Measurements from ENCODE around the gene MAPKBP1. TPM values are rescaled to one million over a fixed set of nuclear protein-coding genes. Genes with fewer than 3 reads are reported as not detected.

Gene MAPKBP1
- total RNA-seq, 1 donor: 22.8 TPM

- Histone ChIP-seq H3K27me3 (ENCODE audit: insufficient read depth, low read length) (no peaks in the 10 kb centered on the region), H3K4me1 (ENCODE audit: insufficient read depth, low read length) (peaks cover 6% of the 10 kb centered on the region), H3K4me2 (ENCODE audit: insufficient read depth, low read length) (no peak overlapping the region), H2AFZ (ENCODE audit: low read length) (no peak overlapping the region), H3K79me2 (ENCODE audit: insufficient read depth, low read length) (peaks cover 18% of the 10 kb centered on the region), H3K4me3 (ENCODE audit: insufficient read depth, low read length) (no peak overlapping the region), H4K20me1 (ENCODE audit: insufficient read depth, low read length) (peaks cover 9% of the 10 kb centered on the region), H3K9me3 (ENCODE audit: low read depth, low read length) (no peaks in the 10 kb centered on the region), H3K36me3 (ENCODE audit: insufficient read depth, low read length) (peaks cover 38% of the 10 kb centered on the region), H3K27ac (ENCODE audit: low read depth, low read length) (no peak overlapping the region)
- TF ChIP-seq, protein P1, sequence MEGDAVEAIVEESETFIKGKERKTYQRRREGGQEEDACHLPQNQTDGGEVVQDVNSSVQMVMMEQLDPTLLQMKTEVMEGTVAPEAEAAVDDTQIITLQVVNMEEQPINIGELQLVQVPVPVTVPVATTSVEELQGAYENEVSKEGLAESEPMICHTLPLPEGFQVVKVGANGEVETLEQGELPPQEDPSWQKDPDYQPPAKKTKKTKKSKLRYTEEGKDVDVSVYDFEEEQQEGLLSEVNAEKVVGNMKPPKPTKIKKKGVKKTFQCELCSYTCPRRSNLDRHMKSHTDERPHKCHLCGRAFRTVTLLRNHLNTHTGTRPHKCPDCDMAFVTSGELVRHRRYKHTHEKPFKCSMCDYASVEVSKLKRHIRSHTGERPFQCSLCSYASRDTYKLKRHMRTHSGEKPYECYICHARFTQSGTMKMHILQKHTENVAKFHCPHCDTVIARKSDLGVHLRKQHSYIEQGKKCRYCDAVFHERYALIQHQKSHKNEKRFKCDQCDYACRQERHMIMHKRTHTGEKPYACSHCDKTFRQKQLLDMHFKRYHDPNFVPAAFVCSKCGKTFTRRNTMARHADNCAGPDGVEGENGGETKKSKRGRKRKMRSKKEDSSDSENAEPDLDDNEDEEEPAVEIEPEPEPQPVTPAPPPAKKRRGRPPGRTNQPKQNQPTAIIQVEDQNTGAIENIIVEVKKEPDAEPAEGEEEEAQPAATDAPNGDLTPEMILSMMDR (IDR thresholded peaks at IDR 0.05; ENCODE audit: extremely low read depth, low read depth, low read length): no peak
- peak; percentile 66 for DNase-seq (ENCODE audit: insufficient read length, low spot score, missing footprints)
Observed at GRCh38 chr15:41810651-41811431, 36.6 kb downstream of the MAPKBP1 start.

- H3K36me3 ChIP-seq (ENCODE audit: insufficient read depth, low read length): peaks cover 40% of the 10 kb centered on the region
- TF ChIP-seq, protein P1 (IDR thresholded peaks at IDR 0.05; ENCODE audit: extremely low read depth, low read depth, low read length): peak; percentile 96
- H4K20me1 ChIP-seq (ENCODE audit: insufficient read depth, low read length): peaks cover 5% of the 10 kb centered on the region
- no peak overlapping the region for H2AFZ ChIP-seq (ENCODE audit: low read length)
- H3K27me3 ChIP-seq (ENCODE audit: insufficient read depth, low read length): no peaks in the 10 kb centered on the region
- H3K4me2 ChIP-seq (ENCODE audit: insufficient read depth, low read length): no peak overlapping the region
- peaks cover 6% of the 10 kb centered on the region for H3K4me1 ChIP-seq (ENCODE audit: insufficient read depth, low read length)
- no peaks in the 10 kb centered on the region for H3K9me3 ChIP-seq (ENCODE audit: low read depth, low read length)
- H3K79me2 ChIP-seq (ENCODE audit: insufficient read depth, low read length): peaks cover 11% of the 10 kb centered on the region
- peak; percentile 97 for DNase-seq (ENCODE audit: insufficient read length, low spot score, missing footprints)
- no peak overlapping the region for H3K27ac ChIP-seq (ENCODE audit: low read depth, low read length)
- no peak overlapping the region for H3K4me3 ChIP-seq (ENCODE audit: insufficient read depth, low read length)
Observed at GRCh38 chr15:41811432-41812195, 37.3 kb downstream of the MAPKBP1 start.

DNA sequence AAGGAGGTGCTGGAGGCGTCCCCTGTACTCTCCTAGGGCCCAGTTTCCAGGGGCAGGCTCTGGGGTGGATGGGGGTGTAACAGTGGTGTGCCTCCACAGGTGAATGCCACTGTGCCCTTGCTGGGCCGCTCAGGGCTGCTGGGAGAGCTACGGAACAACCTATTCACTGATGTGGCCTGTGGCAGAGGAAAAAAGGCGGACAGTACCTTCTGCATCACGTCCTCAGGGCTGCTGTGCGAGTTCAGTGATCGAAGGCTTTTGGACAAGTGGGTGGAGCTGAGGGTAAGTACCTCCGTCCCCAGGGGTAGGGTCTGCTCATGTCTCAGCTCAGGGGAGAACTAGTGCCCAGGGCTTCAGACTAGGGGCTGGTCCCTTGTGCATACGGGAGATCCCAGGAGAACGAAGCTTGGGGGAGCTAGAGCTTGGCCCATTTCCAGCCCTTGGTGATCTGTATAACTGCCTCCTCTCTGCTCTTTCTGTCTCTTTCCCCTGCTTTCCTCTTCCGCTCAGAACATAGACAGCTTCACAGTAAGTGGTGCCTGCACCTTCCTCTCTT is 38.6 kb downstream of the MAPKBP1 start:
- H3K36me3 ChIP-seq (ENCODE audit: insufficient read depth, low read length): peaks cover 52% of the 10 kb centered on the region
- peak; percentile 57 for DNase-seq (ENCODE audit: insufficient read length, low spot score, missing footprints)
- H3K4me1 ChIP-seq (ENCODE audit: insufficient read depth, low read length): peaks cover 6% of the 10 kb centered on the region
- H3K4me3 ChIP-seq (ENCODE audit: insufficient read depth, low read length): no peak overlapping the region
- no peak overlapping the region for H2AFZ ChIP-seq (ENCODE audit: low read length)
- no peak overlapping the region for H3K4me2 ChIP-seq (ENCODE audit: insufficient read depth, low read length)
- H4K20me1 ChIP-seq (ENCODE audit: insufficient read depth, low read length): peaks cover 5% of the 10 kb centered on the region
- no peaks in the 10 kb centered on the region for H3K27me3 ChIP-seq (ENCODE audit: insufficient read depth, low read length)
- peaks cover 7% of the 10 kb centered on the region for H3K79me2 ChIP-seq (ENCODE audit: insufficient read depth, low read length)
- no peaks in the 10 kb centered on the region for H3K9me3 ChIP-seq (ENCODE audit: low read depth, low read length)
- TF ChIP-seq, protein P1 (IDR thresholded peaks at IDR 0.05; ENCODE audit: extremely low read depth, low read depth, low read length): no peak
- no peak overlapping the region for H3K27ac ChIP-seq (ENCODE audit: low read depth, low read length)

DNA sequence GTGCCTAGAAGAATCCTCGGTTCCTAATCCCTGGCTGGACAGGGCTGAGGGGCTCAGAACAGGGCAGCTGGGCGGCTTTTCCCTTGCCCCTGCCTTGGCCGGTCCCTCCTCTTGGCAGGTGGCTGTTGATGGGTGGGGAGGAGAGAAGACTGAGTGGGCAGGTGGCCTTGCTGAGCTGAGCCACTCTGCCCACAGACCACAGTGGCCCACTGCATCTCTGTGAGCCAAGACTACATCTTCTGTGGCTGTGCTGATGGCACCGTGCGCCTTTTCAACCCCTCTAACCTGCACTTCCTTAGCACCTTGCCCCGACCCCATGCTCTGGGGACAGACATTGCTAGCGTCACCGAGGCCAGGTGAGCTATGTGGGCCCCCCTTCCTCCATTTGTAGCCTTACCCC is 39.1 kb downstream of the MAPKBP1 start:
- no peak overlapping the region for H2AFZ ChIP-seq (ENCODE audit: low read length)
- peaks cover 7% of the 10 kb centered on the region for H3K79me2 ChIP-seq (ENCODE audit: insufficient read depth, low read length)
- H3K27me3 ChIP-seq (ENCODE audit: insufficient read depth, low read length): no peaks in the 10 kb centered on the region
- TF ChIP-seq, protein P1 (IDR thresholded peaks at IDR 0.05; ENCODE audit: extremely low read depth, low read depth, low read length): no peak
- H3K27ac ChIP-seq (ENCODE audit: low read depth, low read length): no peak overlapping the region
- peaks cover 57% of the 10 kb centered on the region for H3K36me3 ChIP-seq (ENCODE audit: insufficient read depth, low read length)
- no peak for DNase-seq (ENCODE audit: insufficient read length, low spot score, missing footprints)
- no peak overlapping the region for H3K4me2 ChIP-seq (ENCODE audit: insufficient read depth, low read length)
- H3K9me3 ChIP-seq (ENCODE audit: low read depth, low read length): no peaks in the 10 kb centered on the region
- H4K20me1 ChIP-seq (ENCODE audit: insufficient read depth, low read length): peaks cover 5% of the 10 kb centered on the region
- H3K4me1 ChIP-seq (ENCODE audit: insufficient read depth, low read length): peaks cover 6% of the 10 kb centered on the region
- H3K4me3 ChIP-seq (ENCODE audit: insufficient read depth, low read length): no peak overlapping the region

All from osteoblast (primary cell).